ENCODE measurements around the gene GADD45B.

GADD45B gene

GRCh38 chr19:2440515-2440914, 35.4 kb upstream of the GADD45B start (continued):
- no peak for TF ChIP-seq PRDM2 (tag by site-specific recombination; IDR thresholded peaks at IDR 0.05; ENCODE audit: borderline replicate concordance)
- TF ChIP-seq SP2 (tag by site-specific recombination; IDR thresholded peaks at IDR 0.05): 0 out of 2 replicates have a peak, but pooled peaks have one; percentile 8
- no peak for TF ChIP-seq ZNF280C (tag by site-specific recombination; IDR thresholded peaks at IDR 0.05)

GRCh38 chr19:2441096-2441752, 34.7 kb upstream of the GADD45B start:
- ChIA-PET POLR2A (interaction anchor here (0.7 to 1.6 kb wide), 3 partner anchors 14 to 37 kb away, joined by 3 to 5 read pairs (median 3); partner anchors contain the start of genes GADD45B and TIMM13), CTCF (interaction anchor here (0.8 kb wide), 1 partner anchor 170 kb away, joined by 3 read pairs; no protein-coding TSS in a partner anchor)
- Histone ChIP-seq H3K27ac (ENCODE audit: extremely low read depth, low read depth, low read length) (no peak overlapping the region), H3K4me3 (ENCODE audit: low read depth, low read length) (no peak overlapping the region), H3K9me3 (ENCODE audit: control insufficient read depth, insufficient read depth, low read depth, low read length) (no peaks in the 10 kb centered on the region), H3K4me1 (ENCODE audit: control insufficient read depth, insufficient read depth, low read length) (no peaks in the 10 kb centered on the region), H3K36me3 (ENCODE audit: control insufficient read depth in 2 of 2, insufficient read depth in 1 of 2, low read length in 2 of 2) (peaks cover 15 to 75% of the 10 kb centered on the region in 2 experiments; a peak in 2 of 3 replicates)
- TF ChIP-seq MZF1 (tag by site-specific recombination; IDR thresholded peaks at IDR 0.05; ENCODE audit: borderline replicate concordance) (no peak), ZBTB17 (tag by site-specific recombination; IDR thresholded peaks at IDR 0.05) (no peak), ZNF223 (tag by site-specific recombination; IDR thresholded peaks at IDR 0.05) (no peak), ZBTB8A (tag by site-specific recombination; IDR thresholded peaks at IDR 0.05) (no peak)

GRCh38 chr19:2443116-2443784, 32.7 kb upstream of the GADD45B start:
- H3K9me3 ChIP-seq (ENCODE audit: control insufficient read depth, insufficient read depth, low read depth, low read length): no peaks in the 10 kb centered on the region
- ChIA-PET POLR2A (interaction anchor here (2.1 kb wide), 1 partner anchor 33 kb away, joined by 7 read pairs; the partner anchor contains the start of gene GADD45B), CTCF (interaction anchor here (0.6 to 0.7 kb wide), 2 partner anchors 194 to 204 kb away, joined by 3 to 4 read pairs; no protein-coding TSS in a partner anchor)
- H3K4me1 ChIP-seq (ENCODE audit: control insufficient read depth, insufficient read depth, low read length): no peaks in the 10 kb centered on the region
- H3K36me3 ChIP-seq (ENCODE audit: control insufficient read depth in 2 of 2, insufficient read depth in 1 of 2, low read length in 2 of 2): peaks cover 10 to 70% of the 10 kb centered on the region in 2 experiments; a peak in 2 of 3 replicates
- H3K4me3 ChIP-seq (ENCODE audit: low read depth, low read length): no peak overlapping the region
- no peak overlapping the region for H3K27ac ChIP-seq (ENCODE audit: extremely low read depth, low read depth, low read length)
- TF ChIP-seq ZNF600 (tag by site-specific recombination; IDR thresholded peaks at IDR 0.05) (no peak), ZNF280C (tag by site-specific recombination; IDR thresholded peaks at IDR 0.05) (no peak), HOXD13 (CRISPR knock-in tag; IDR thresholded peaks at IDR 0.05; ENCODE audit: borderline replicate concordance) (no peak), MEIS1 (CRISPR knock-in tag; IDR thresholded peaks at IDR 0.05; ENCODE audit: borderline replicate concordance) (no peak), ZNF426 (tag by site-specific recombination; IDR thresholded peaks at IDR 0.05) (no peak), REST (tag by site-specific recombination; IDR thresholded peaks at IDR 0.05) (no peak), ZNF571 (tag by site-specific recombination; IDR thresholded peaks at IDR 0.05) (no peak), ZNF521 (tag by site-specific recombination; IDR thresholded peaks at IDR 0.05) (no peak), ZNF660 (tag by site-specific recombination; IDR thresholded peaks at IDR 0.05) (no peak), ZNF560 (tag by site-specific recombination; IDR thresholded peaks at IDR 0.05; ENCODE audit: borderline replicate concordance) (no peak)

Data from HEK293 (cell line).